Endothelial cell of umbilical vein (primary cell): Measurements from ENCODE around the gene ANKRD34B. TPM values are rescaled to one million over a fixed set of nuclear protein-coding genes. Genes with fewer than 3 reads are reported as not detected.

ENCODE experiments used
- BruUV-seq: library from RNA; stranded (reverse); fragments of 400-500 nt; replicated peaks from 2 replicates; lab custom pipeline; 2021; lab: Mats Ljungman, UMichigan
- CTCF ChIA-PET: fragments of 300-600, 350-600 bp; sonication (Branson Sonifier 250); formaldehyde crosslinking; loops from one replicate; lab custom pipeline; 2021; ENCODE audit warnings: antibody characterized with exemption, inconsistent platforms; lab: Charles Lee
- POLR2A ChIA-PET: fragments of 300-600, 350-600 bp; sonication (Branson Sonifier 250); formaldehyde crosslinking; loops from one replicate; lab custom pipeline; 2021; ENCODE audit warnings: antibody characterized with exemption, inconsistent platforms; lab: Charles Lee
- DNase-seq: peaks from one replicate; pipeline ENCODE4 v3.0.0-alpha.2; 2011; ENCODE audit warnings: low read depth, low spot score
- FAIRE-seq: peaks from 2 replicates; lab custom pipeline; 2011; peaks lifted over from hg19 to GRCh38; lab: Jason Lieb, UNC
- H2AFZ ChIP-seq: 2 replicates; pipeline ENCODE4 v1.6.0; 2012; ENCODE audit warnings: low read depth, low read length, control low read depth, inconsistent platforms
- H3K27ac ChIP-seq: 2 replicates; pipeline ENCODE4 v1.5.1; 2011; ENCODE audit warnings: low read depth, mild to moderate bottlenecking, control low read depth, low read length, moderate library complexity; ENCODE audit not compliant: insufficient read depth
- H3K27me3 ChIP-seq, 2 experiments: 2 replicates each; pipeline versions ENCODE4 v1.6.0 to v1.6.1; 2011; ENCODE audit warnings: low read length in 2 of 2, mixed read lengths in 1 of 2; ENCODE audit not compliant: control insufficient read depth in 2 of 2, insufficient read depth in 2 of 2
- H3K36me3 ChIP-seq, 2 experiments: 2 replicates in 1 of 2; 3 replicates in 1 of 2; pipeline ENCODE4 v1.5.1; 2011; ENCODE audit warnings: low read length in 2 of 2, mild to moderate bottlenecking in 1 of 2, moderate library complexity in 1 of 2; ENCODE audit not compliant: control insufficient read depth in 2 of 2, insufficient read depth in 2 of 2; ENCODE audit errors: extremely low read depth in 1 of 2
- H3K4me1 ChIP-seq: 3 replicates; pipeline ENCODE4 v1.5.1; 2011; ENCODE audit warnings: mild to moderate bottlenecking, low read length; ENCODE audit not compliant: control insufficient read depth, insufficient read depth; ENCODE audit errors: extremely low read depth
- H3K4me2 ChIP-seq: 2 replicates; pipeline ENCODE4 v1.6.1; 2011; ENCODE audit warnings: low read length, control low read depth, mixed read lengths; ENCODE audit not compliant: insufficient read depth
- H3K4me3 ChIP-seq, 3 experiments: fragments of 200-600 bp in 1 of 3; sonication (generic), shearing (Covaris generic) in 1 of 3; replicated peaks in 1 of 3; 2 replicates each; pipeline ENCODE4 v1.5.1; 2011 to 2016; ENCODE audit warnings: control low read depth in 3 of 3, low read length in 3 of 3, mild to moderate bottlenecking in 2 of 3, inconsistent platforms in 1 of 3, low read depth in 1 of 3, moderate library complexity in 1 of 3; ENCODE audit not compliant: insufficient read depth in 1 of 3
- H3K79me2 ChIP-seq: 2 replicates; pipeline ENCODE4 v1.6.0; 2012; ENCODE audit warnings: low read length, inconsistent platforms; ENCODE audit not compliant: control insufficient read depth, insufficient read depth
- H3K9ac ChIP-seq: replicated peaks from 2 replicates; pipeline ENCODE3; 2011; ENCODE audit warnings: low read length, control low read depth; ENCODE audit not compliant: insufficient read depth; ENCODE audit errors: extremely low read depth
- H3K9me1 ChIP-seq: replicated peaks from 3 replicates; pipeline ENCODE4 v1.6.0; 2011; ENCODE audit warnings: mild to moderate bottlenecking, low read length; ENCODE audit not compliant: control insufficient read depth, insufficient read depth; ENCODE audit errors: extremely low read depth
- H3K9me3 ChIP-seq: replicated peaks from 2 replicates; pipeline ENCODE4 v1.5.1; 2012; ENCODE audit warnings: low read length, inconsistent platforms; ENCODE audit not compliant: control insufficient read depth, insufficient read depth
- H4K20me1 ChIP-seq: replicated peaks from 2 replicates; pipeline ENCODE3; 2011; ENCODE audit warnings: mild to moderate bottlenecking, low read length; ENCODE audit not compliant: control insufficient read depth, insufficient read depth; ENCODE audit errors: extremely low read depth
- EZH2 ChIP-seq: IDR thresholded peaks from 2 replicates; pipeline ENCODE4 v1.6.1; 2012; ENCODE audit warnings: borderline replicate concordance, low read depth, mild to moderate bottlenecking, moderate library complexity, low read length, inconsistent platforms; ENCODE audit not compliant: severe bottlenecking
- FOS ChIP-seq: IDR thresholded peaks from 2 replicates; pipeline ENCODE4 v1.6.1; 2011; ENCODE audit warnings: mild to moderate bottlenecking, low read length, moderate library complexity, borderline replicate concordance; ENCODE audit not compliant: insufficient read depth
- GATA2 ChIP-seq: IDR thresholded peaks from 2 replicates; pipeline ENCODE4 v1.7.0; 2011; ENCODE audit warnings: low read depth, mild to moderate bottlenecking, moderate library complexity, mixed read lengths, low read length; ENCODE audit not compliant: insufficient read length, insufficient read depth
- JUN ChIP-seq: IDR thresholded peaks from 2 replicates; pipeline ENCODE4 v1.6.1; 2011; ENCODE audit warnings: borderline replicate concordance, low read depth; ENCODE audit not compliant: insufficient read length, insufficient read depth
- MYC ChIP-seq: IDR thresholded peaks from one replicate; pipeline ENCODE4 v1.6.1; 2011; ENCODE audit warnings: mild to moderate bottlenecking, low read depth, low read length
- POLR2A ChIP-seq: IDR thresholded peaks from 2 replicates; pipeline ENCODE4 v1.6.1; 2012; ENCODE audit warnings: low read depth, mild to moderate bottlenecking, control low read depth, low read length
- POLR2AphosphoS5 ChIP-seq: IDR thresholded peaks from 2 replicates; pipeline ENCODE4 v1.6.1; 2012; ENCODE audit warnings: low read depth, mild to moderate bottlenecking, control low read depth, low read length, moderate library complexity; ENCODE audit not compliant: insufficient read depth
- dilution Hi-C: fragments of 300-500 bp; cut with MboI; formaldehyde crosslinking; loops from one replicate; pipeline ENCODE4 v1.15.0; 2019; ENCODE audit warnings: low sequenced_read_pairs; ENCODE audit not compliant: extremely low pct_ligation_motif_present
- intact Hi-C: fragments of 100-400 bp; cut with micrococcal nuclease; formaldehyde crosslinking; loops from one replicate; pipeline ENCODE4 v1.10.0; 2022
- polyA plus RNA-seq, 4 experiments: library from polyadenylated mRNA; depleted of rRNA in 3 of 4; stranded (reverse) in 3 of 4; unstranded in 1 of 4; fragments of >200 nt; gene quantifications; 2 replicates each; pipeline versions ENCODE4 v1.2.1 to v1.2.3, GENCODE V29; 2011 to 2012; ENCODE audit warnings: missing spikeins in 1 of 4
- total RNA-seq: library from RNA; stranded (reverse); gene quantifications from 2 replicates; pipeline ENCODE4 v1.2.3, GENCODE V29; 2021
- TF ChIP-seq, protein P1 (sequence below), 2 donors: IDR thresholded peaks; 1 replicate in 1 of 2; 2 replicates in 1 of 2; pipeline ENCODE4 v1.5.1; 2011; ENCODE audit warnings: low read length in 2 of 2, mild to moderate bottlenecking in 2 of 2, moderate library complexity in 2 of 2, control low read depth in 1 of 2, inconsistent platforms in 1 of 2, low read depth in 1 of 2; ENCODE audit not compliant: insufficient read depth in 1 of 2; ENCODE audit errors: extremely low read depth in 1 of 2
- TF ChIP-seq, protein P2 (sequence below): IDR thresholded peaks from 2 replicates; pipeline ENCODE4 v1.6.1; 2011; ENCODE audit not compliant: insufficient read depth, insufficient read length

The ANKRD34B gene
- total and polyA plus RNA-seq, 2 donors (not counting 3 experiments of a cell fraction or from before 2014, with no cell fraction given): not detected

DNA sequence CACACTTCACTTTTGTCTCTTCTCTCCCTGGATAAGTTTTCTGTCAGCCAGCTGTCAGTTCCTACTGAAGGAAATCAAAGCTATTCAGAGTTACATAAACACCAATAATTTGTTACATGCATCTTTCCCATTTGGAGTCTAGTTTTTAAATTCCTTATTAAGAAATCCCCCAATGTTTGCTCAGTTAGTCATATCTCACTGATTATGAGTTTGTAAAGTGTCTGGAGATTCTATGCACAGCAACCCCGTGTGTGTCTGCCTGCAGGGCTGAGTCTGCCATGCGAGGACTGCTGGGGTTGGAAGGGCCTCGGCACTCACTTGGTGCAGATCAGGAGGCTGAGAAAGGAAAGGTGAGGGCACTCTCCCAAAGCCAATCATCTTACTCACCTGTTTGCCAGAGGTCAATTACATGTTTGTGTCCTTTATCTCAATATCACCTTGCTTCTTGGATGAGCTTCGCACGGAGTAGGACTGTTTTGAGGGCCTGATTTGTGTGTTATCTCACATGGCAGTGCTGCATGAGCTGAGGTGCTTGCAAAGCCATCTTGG is 3.3 kb downstream of the ANKRD34B start:
- peaks cover 24 to 52% of the 10 kb centered on the region in 2 experiments for H3K27me3 ChIP-seq
- CTCF ChIA-PET: no interaction called here
- no peak for FAIRE-seq

More for the DNA sequence above, 3.3 kb downstream of the ANKRD34B start:
- Histone ChIP-seq H3K9me3 (no peaks in the 10 kb centered on the region), H3K4me2 (no peak overlapping the region), H2AFZ (no peak overlapping the region), H3K27ac (no peak overlapping the region), H3K79me2 (no peaks in the 10 kb centered on the region), H3K36me3 (no peaks in the 10 kb centered on the region), H3K4me1 (no peaks in the 10 kb centered on the region), H3K9me1 (no peaks in the 10 kb centered on the region), H3K9ac (no peak overlapping the region), H4K20me1 (no peaks in the 10 kb centered on the region), H3K4me3 (no peak overlapping the region)
- no peak for DNase-seq
- no TSS peak for BruUV-seq
- TF ChIP-seq GATA2: no peak
- TF ChIP-seq POLR2A: no peak
- TF ChIP-seq JUN: no peak
- TF ChIP-seq FOS: no peak
- no peak for TF ChIP-seq POLR2AphosphoS5
- TF ChIP-seq, protein P1, sequence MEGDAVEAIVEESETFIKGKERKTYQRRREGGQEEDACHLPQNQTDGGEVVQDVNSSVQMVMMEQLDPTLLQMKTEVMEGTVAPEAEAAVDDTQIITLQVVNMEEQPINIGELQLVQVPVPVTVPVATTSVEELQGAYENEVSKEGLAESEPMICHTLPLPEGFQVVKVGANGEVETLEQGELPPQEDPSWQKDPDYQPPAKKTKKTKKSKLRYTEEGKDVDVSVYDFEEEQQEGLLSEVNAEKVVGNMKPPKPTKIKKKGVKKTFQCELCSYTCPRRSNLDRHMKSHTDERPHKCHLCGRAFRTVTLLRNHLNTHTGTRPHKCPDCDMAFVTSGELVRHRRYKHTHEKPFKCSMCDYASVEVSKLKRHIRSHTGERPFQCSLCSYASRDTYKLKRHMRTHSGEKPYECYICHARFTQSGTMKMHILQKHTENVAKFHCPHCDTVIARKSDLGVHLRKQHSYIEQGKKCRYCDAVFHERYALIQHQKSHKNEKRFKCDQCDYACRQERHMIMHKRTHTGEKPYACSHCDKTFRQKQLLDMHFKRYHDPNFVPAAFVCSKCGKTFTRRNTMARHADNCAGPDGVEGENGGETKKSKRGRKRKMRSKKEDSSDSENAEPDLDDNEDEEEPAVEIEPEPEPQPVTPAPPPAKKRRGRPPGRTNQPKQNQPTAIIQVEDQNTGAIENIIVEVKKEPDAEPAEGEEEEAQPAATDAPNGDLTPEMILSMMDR (IDR thresholded peaks at IDR 0.05; ENCODE audit: extremely low read depth in 1 of 2, insufficient read depth in 1 of 2, low read depth in 1 of 2, low read length in 2 of 2): no peak
- TF ChIP-seq, protein P2, sequence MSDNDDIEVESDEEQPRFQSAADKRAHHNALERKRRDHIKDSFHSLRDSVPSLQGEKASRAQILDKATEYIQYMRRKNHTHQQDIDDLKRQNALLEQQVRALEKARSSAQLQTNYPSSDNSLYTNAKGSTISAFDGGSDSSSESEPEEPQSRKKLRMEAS: no peak
- no peak for TF ChIP-seq MYC
- TF ChIP-seq EZH2: no peak
- intact Hi-C loops: no loop called here
- POLR2A ChIA-PET: no interaction called here
- dilution Hi-C loops: no loop called here
